ENCODE measurements around the gene NPPC.

NPPC gene

DNA sequence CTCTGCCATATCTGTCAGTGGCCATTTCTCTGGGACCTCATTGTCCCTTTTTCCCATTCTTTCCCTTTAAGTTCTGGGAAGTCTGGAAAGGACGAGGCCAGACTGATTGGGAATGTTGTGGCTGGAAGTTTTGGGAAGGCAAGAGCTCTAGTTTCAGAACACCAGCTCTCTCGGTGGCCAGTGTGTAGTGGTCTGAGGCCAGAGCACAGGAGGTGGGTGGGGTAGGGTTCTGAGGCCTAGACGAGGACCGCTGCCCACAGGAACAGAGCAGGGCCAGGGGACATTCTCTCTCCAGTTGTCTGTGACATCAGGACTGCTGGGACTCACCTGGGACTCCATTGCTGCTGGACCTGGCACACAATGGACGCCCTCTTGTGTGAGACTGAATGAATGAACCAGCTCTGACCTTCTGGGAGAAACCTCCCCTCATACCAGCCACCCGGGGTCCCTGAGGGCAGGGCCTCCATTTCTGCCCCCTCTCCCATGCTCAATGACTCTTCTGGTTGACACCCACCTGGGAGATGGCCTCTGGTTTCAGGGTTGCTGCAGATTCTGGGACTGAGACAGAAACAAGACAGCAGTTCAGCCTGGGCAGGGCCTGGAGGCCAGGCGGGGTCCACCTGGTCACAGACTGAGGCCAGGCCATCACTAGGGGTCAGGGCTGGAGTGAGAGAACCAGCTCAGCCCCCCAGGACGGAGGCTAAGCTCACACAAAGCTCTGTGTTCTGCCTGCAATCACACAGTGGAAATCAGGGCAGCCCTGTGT is 8.4 kb upstream of the NPPC start:
- no peak for DNase-seq

DNA sequence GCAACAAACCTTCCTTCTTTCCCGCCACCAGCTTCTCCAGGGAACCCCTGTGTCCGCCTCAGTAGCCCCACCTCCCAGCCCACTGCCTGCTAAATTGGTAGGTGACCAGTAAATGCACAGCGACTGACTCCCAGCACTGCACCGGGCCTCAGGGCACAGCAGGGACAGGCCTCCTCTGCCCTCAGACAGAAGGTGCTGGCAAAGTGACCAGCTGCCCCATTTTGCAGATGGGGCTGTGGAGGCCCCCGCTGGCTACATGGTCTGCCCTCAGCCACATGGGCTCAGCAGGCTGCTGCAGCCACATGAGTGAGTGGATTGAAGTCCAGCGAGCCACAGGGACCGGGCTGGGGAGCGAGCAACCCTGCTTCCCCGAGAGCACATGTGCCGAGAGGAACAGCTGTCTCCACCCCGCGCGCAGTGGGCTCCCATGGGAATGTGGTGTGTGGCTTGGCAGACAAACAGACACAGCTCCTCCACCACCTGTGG is 7.8 kb upstream of the NPPC start:
- DNase-seq = no peak

DNA sequence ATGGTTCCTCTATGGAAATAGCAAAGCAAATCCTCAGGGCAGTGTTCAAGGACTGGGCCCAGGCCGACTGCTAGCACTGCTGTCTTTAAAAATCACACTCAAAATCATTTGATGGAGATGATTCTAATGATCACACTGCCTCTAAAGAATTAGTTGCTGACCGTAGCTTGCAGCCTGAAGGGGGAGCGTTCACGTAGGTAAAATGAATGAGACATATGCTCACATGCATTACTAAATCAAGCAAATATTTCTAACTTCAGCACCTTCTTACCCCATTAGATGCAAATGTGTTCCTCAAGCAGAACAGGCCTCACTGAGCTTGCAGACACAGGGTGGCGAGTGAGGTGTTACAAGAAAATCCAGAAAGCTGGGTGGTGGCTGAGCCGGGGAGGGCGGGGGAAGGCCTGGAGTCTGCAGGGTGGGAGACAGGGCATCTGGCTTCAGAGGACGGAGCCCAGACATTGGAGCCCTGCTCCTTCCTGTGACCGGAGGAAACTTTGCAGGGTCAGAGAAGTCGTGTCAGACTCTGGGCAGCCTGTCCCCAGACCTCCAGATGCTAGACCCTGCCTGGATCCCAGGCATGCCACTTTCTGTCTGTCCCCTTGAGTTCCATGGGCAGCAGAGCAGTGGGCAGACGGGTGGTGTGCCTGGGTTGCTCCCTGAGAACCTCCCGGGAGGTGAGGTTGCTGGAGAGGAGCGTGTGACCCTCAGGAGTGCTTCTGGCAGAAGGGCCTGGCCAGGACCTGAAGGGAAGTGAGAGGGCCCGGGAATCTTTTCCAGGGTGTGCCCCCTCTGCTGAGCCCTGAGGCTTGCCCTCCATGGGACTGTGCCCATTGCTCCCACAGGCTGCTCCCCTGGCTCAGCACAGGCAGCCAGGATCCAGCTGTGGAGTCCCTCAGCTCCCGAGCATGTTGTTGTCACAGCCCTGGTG is 7.1 kb upstream of the NPPC start:
- DNase-seq = no peak

DNA sequence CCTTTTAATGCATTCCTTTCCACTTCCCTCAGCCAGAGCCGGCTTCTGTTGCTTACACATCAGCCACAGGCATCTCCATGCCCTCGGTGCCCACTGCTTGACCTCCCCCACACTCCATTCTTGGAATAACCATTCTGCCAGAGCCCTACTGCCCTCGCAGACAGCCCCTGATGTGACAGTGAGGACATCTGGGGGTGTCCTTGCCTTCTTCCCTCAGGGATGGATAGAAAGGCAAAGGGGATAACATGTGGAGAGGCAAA is 6.4 kb upstream of the NPPC start:
- DNase-seq = no peak

DNA sequence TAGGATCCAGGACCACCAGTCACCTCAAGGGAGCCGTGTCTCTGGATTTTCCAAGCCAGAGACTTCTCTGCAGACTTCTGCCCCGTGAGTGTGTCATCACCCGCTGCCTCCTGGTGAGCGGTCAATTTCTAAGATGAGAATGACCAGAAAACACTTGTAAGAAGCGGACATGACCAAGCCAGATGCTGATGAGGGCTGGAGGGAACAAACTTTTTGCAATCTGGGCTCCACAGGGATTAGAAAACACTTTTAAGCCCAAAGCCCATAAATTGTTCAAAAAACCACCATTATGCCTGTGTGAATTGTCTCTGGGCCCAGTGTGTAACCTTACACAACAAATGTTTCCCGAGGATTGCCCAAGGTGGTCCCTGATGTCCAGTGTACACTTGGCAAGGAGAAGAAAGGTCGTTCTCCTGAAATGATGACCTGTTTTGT is 5.3 kb upstream of the NPPC start:
- DNase-seq = no peak

DNA sequence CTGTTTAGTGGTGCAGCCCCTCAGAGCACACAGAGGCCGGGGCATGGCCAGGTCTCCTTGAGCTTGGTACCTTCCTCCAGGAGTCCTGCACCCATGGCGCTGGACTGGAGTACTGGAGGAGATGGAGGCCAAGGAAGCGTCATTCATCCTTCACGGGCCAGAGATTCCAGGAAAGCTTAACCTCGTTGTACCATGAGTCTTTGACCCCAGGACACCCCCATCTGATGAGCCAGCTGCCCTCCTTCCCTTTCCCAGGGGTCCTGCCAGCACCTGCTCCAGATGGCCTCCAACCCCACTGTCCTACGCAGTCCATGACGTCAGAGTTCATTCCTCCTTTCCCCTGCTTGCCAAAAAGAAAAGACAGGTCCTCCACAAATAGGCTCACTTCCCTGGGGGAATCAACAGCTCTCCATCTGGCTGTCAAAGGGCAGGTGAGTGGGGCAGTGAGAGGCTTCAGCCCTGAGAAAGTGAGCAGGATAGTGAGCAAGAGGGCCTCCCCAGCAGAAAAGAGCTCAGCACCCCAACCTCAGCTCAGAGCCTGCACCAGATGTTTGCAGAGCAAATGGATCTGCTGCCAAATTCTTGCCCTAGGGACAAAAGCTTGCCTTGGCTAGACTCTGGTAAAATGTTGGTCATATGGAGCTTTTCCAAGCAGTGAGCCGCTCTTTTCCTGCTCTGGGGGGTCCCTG is 4.5 kb upstream of the NPPC start:
- no peak for DNase-seq

DNA sequence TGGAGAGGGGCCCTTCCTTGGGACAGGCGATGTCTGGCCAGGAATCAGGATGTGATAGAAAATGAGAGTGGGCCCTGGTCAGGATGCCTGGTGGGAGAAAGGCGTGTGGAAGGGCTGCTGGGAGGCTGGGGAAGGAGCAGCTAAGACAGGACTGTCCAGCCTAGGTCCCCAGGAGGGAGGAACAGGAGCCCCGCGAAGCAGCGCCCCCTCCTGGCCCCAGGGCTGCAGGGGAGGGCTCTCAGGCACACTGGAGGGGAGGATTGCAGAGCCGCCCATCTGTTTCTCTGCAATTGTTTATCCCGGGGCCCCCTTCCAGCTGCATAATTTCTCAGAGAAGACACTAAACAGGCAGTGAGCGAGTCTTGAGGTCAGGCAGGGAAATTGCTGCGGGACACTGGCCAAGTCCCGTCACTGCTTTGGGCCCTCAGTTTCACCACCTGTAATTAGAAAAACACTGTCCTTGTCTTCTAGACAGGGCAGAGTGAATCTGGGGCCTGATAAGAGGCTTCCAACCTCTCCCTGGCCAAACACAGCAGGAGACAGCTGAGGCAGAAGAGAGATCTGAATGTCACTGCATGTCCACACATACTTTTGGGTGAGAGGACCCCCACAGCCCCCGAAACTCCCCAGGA is 3.9 kb upstream of the NPPC start:
- peak; percentile 17 for DNase-seq

DNA sequence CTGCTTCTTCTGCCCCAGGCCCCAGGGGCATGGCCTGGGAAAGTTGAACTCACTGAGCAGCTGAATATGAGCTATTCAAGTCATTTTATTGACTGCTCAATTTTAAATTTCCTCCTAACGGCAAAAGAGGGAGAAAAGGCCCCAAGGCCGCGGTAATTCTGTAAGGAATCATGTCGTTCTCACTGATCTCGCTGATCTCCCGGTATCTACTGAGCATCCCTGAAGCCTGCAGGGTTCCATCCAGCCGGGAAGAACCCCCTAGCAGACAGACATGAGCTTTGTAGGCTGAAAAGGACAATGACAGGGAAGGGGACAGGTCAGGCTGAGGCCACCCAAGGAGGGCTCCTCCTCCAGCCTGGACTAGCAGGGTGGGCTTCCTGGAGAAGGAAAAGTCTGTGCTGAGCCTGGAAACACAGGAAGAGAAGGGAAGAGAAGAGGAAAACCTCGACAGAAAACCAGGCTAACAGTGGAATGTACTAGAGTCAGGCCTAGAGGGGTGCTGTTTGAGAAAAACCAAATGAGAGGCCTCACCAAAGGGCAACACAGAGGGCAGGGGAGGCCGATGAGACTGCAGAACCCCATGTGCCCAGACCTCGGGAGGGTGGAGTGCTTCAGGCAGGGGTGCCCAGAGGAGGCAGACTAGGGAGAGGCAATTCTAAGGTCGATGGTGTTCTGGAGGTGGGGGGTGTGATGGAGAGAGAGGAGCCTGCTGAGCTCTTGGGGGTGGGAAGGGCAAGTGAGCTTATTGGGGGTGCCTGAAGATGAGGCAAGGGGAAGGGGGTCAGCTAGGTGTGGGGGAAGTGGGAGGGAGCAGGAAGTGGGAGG is 2.9 kb upstream of the NPPC start:
- no peak for DNase-seq

DNA sequence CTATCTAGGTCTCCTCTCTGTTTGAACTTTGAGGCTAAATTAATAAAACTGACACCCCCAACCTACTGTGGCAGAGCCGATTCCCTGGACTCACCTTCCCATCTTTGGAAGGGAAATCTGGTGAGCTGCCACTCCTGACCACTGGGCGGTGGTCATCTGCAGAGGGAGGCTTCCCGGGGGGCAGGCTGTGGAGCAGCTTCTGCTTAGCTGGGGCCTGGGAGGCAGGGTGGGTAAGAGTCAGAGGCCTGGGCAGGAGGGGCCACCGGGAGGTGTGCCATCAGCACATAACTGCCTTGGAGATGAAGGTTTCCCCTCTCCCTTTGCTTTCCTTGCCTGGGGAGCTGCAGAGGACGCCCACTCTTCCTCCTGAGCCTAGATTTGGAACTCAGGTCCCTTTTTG is 2.3 kb upstream of the NPPC start:
- DNase-seq = no peak

DNA sequence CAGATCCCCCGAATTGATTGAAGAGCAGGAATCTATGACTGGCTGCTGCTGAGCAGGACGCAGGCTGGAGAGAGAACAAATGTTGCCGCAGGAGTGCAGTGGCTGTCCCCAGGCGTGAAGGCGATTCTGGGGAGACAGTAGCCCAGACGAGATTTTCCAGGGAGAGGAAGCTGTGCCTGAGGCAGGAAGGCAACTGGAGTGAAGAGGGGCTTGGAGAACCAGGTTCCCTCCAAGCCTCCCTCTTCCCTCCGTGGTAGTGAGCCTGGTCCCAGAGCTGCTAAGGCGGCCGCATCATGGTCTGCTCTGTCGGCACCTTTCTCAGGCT is 1.3 kb upstream of the NPPC start:
- no peak for DNase-seq

DNA sequence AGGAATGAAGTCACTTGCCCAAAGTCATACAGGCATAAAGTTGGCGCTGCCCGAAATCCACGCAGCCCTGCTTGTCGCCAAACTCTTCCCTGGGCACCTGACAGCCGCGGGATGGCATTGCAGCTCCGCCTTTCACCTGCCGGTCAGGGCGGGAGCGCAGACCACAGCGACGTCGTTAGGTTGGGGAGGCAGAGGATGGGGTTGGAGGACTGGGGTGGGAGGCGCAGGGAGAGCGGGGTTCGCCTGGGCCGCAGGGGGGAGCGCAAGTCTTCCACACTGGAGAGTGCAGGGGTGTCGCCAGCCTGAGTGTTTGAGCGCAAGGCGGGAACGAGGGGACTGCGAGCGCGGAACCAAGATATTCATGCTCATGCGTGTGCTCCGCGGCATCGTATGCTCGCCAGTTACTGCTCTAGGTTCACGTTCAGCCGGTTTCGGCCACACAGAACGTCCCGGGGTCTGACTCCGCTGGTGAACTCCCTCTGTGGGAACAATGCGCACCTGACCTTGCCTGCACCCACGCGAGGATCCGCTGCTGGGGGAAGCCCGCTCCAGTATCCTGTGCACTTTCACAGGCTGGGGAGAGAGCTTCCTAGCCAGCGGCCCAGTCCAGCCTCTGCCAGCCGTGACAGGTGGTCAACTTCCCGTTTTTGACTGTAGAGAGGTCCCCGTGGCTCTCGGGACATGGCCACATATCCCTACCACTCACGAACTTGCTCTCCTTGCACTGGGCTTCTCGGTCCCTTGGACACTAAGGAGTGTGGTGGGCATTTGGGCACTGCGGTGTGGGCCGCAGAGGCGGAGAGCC is 767 bp upstream of the NPPC start:
- DNase-seq = peak; percentile 28

DNA sequence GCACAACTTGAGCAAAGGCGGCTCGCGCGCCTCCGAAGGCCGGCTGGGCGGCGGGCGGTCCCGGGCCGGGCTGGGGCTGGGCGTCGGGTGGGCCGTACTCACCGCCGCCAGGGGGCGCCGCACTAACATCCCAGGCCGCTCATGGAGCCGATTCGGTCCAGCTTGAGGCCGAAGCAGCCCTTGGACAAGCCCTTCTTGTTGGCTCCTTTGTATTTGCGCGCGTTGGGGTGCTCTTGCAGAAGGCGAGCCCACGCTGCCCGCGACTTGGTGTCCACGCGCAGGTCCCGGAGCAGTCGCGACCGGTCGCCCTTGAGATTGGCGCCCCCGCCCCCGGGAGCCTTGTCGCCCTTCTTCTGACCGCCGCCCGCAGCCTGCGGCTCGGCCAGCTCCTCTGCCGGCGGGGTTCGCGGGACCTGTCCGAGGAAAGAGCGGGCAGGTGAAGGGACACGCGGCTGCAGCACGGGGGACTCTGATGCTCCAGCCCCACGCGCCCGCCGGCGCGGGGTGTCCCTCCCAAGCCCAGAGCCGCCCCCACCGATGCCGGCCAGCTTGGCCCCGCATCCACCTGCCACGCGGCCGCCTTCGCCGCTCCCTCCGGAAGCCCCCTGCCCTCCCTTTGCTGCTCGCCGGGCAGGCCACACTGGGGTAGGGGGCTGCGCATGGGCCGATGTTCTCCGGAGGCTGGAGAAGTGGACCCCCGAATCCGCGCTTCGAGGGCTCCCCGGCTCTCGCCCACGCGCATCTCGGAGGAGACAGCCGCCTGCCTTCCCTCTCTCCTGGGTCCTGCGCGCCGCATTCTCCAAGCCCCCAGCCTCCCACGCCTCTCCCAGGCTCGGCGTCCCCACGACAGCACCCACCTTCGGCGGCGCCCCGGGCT is 655 bp downstream of the NPPC start:
- DNase-seq = peak; percentile 71

DNA sequence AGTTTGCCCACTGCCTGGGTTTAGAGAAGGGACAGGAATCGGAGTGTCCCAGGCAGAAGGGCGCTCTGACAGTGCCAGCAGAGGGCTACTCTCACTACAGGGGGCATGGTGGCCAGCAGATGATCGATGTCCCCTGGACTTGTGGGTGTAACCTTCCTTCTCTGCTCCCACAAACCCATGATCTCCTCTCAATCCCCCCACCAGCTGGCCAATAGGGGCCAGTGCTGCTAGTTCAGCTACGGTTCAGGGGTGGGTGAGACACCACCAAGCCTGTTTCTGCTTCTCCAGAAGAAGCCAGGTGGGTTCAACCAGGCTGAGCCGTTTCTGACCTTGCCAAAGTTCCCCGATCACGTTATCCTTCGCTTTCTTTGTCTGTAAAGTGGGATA is 1.3 kb downstream of the NPPC start:
- DNase-seq = no peak

DNA sequence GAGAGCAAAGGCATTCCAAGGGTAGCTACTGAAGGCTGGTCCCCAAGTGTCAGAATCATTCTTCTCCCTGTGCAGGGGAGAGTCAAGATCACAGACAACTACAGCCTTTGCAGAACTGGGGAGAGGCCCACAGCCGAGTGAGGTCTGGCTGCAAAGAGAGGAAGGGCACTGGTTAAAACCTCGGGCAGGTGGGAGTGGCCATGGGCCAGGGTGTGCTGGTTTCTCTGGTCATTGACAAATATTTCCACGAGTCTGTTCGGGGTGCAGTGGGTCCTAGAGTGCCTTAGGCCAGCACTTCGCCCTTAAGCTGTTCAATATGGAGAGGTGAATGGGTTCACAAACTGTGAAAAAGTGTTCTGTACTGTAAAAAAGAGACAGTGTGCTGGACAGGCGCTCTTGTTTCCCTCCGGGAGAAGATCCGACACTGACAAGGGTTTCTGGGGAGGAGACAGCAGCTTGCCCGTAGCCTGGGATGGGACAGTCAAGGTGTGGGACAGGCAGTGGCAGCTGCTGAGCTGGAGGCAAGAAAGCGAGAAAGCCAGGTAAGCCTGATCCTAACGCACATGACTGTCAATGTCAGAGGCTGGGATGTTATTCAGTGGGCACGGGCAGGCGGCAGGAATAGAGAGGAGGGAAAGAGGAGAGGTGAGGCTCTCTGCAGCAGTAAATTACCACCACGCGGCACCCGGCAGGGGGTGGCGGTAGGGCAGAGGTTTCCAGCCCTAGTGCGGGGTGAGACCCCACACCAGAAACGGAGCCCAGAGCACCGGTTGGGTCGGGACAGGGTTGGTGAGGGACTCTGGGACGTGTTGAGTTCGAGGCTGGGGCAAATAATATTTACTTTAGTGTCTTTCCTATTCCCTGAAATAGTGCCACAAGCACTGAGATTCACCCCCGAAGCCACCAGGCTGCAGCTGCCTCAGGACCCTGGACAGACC is 2.0 kb downstream of the NPPC start:
- no peak for DNase-seq

DNA sequence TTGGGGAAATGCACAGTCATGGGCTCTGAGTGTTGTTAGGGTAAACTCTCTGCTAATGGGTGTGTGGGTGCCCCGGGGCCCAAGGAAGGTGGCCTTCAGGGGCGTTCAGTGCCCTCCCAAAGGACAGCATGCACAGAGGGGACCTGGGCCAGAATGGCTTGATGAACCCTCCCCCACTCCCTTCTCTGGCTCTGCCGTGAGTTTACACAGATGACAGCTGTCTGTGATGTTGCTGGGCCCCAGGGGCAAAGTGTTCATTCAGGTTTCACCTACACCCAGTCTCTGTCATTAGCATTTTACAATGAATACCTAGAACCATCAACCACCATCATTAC is 3.2 kb downstream of the NPPC start:
- no peak for DNase-seq

DNA sequence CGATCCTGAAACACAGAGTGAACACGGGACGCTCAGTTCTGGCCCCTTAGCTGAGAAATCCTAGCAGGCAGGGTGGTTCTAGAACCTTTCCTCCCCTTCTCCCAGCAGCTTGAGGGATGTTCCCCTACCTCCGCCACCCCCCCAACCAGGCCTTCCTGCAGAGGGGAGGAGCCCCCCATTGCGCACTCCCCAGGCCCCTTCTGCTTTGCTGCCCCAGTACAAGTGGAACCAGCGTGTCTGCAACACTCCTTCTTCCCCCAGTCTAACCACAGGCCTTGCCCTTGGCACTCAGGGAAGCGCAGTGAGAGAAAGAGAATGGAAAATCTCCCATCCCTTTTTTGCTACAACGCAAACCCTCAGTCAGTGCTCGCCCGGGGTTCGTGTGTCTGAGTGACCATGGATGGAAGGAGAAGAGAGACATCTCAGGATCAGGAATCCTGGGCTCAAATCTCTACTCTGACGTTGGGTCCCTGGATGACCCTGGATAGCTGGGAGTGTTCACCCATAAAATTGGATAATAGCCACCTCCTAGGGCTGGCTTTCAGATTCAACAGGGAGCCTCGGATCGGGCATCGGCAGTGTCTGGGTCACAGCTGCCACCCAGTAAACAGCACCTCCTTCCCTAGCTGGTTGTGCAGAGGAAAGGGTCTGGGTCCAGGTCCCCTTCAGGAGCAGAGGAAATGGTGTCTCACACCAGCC is 3.7 kb downstream of the NPPC start:
- no peak for DNase-seq

DNA sequence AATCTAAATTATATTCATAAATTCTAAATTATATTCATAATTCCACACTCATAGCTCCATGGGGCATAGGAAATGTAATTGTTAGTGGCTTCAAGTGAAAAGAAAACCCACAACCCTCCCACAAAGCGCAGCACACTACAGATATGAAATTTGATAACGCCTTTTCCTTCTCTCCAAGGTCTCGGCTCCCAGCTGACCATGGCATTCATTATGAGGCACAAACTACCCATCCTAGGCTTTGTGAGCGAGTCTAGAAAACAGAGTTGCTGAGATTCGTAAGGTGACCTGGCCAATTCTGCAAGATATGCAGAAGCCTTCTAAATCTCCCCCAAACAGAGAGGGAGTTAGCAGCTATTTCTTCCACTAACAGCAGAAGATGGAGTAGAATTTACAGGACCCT is 5.4 kb downstream of the NPPC start:
- DNase-seq = no peak

DNA sequence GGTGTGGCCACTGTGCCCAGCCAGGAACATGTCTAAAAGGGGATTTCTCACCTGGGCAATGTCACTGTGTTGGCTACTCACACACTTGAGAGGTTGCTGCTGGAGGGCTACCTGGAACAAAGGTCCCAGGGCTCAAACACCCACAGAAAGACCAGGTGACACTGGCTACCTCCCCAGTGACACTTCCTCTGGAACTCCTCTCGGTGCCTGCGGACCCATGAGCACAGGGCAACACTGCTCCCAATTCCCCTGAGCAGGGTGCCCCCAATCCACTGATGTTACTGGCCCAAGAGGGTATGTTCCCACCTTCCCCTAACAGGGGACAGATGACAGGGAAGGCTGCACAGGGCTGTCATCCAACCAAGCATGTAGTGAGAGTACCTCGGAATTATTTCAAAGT is 5.8 kb downstream of the NPPC start:
- no peak for DNase-seq
